Dendritic cell treated with granulocyte-macrophage colony-stimulating factor and Interleukin-4, amounts not matched to agents 40 ng/mL and 50 ng/mL, for 4 days (primary cell): ENCODE measurements around the gene FAM89B.

Source experiments
- H3K27ac Mint-ChIP-seq: one replicate; pipeline ENCODE4 v1.8.0; 2022; ENCODE audit warnings: mild to moderate bottlenecking, mixed read lengths
- H3K27me3 Mint-ChIP-seq: one replicate; pipeline ENCODE4 v1.8.0; 2022; ENCODE audit warnings: mild to moderate bottlenecking, mixed read lengths
- H3K36me3 Mint-ChIP-seq: one replicate; pipeline ENCODE4 v1.8.0; 2022; ENCODE audit warnings: low read depth, mixed read lengths
- H3K4me1 Mint-ChIP-seq: one replicate; pipeline ENCODE4 v1.8.0; 2022; ENCODE audit warnings: low read depth, mixed read lengths
- H3K4me3 Mint-ChIP-seq: one replicate; pipeline ENCODE4 v1.8.0; 2022; ENCODE audit warnings: mild to moderate bottlenecking, moderate library complexity, mixed read lengths
- H3K9me3 Mint-ChIP-seq: one replicate; pipeline ENCODE4 v1.8.0; 2022; ENCODE audit warnings: mixed read lengths
- intact Hi-C: fragments of 100-400 bp; cut with micrococcal nuclease; formaldehyde crosslinking; loops from one replicate; pipeline ENCODE4 v1.15.0; 2022

FAM89B gene

DNA sequence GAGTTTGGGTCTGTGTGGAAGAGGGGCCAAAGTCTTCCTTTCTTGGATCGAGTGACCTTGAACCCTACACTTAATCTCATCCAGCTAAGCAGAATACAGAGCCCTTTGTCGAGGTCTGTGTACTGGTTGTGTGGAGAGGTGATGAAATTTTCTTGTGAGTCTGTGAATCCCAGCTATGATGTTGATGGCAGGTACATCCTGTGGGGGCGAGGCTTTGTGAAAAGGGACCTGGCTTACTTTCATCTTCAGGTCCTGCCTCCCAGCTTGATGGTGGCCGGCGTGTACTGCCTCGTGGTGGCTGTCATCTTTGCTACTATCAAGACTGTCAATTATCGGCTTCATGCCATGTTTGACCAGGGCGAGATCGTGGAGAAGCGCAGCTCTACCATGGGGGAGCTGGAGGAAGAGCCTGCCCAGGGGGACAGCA is 44.2 kb downstream of the FAM89B start:
- H3K27me3 Mint-ChIP-seq, result no peaks in the 10 kb centered on the region
- peak overlapping the region; percentile 91 for H3K4me3 Mint-ChIP-seq
- intact Hi-C loops, result no loop called here
- peaks cover 42% of the 10 kb centered on the region for H3K4me1 Mint-ChIP-seq
- peak overlapping the region; percentile 95 for H3K27ac Mint-ChIP-seq
- peaks cover 93% of the 10 kb centered on the region for H3K36me3 Mint-ChIP-seq
- H3K9me3 Mint-ChIP-seq, result no peaks in the 10 kb centered on the region

GRCh38 chr11:65617136-65617850 is 45.0 kb downstream of the FAM89B start:
- peak overlapping the region; percentile 91 for H3K4me3 Mint-ChIP-seq
- peaks cover 35% of the 10 kb centered on the region for H3K4me1 Mint-ChIP-seq
- intact Hi-C loops, result no loop called here
- no peaks in the 10 kb centered on the region for H3K9me3 Mint-ChIP-seq
- peak overlapping the region; percentile 95 for H3K27ac Mint-ChIP-seq
- no peaks in the 10 kb centered on the region for H3K27me3 Mint-ChIP-seq
- peaks cover 93% of the 10 kb centered on the region for H3K36me3 Mint-ChIP-seq

DNA sequence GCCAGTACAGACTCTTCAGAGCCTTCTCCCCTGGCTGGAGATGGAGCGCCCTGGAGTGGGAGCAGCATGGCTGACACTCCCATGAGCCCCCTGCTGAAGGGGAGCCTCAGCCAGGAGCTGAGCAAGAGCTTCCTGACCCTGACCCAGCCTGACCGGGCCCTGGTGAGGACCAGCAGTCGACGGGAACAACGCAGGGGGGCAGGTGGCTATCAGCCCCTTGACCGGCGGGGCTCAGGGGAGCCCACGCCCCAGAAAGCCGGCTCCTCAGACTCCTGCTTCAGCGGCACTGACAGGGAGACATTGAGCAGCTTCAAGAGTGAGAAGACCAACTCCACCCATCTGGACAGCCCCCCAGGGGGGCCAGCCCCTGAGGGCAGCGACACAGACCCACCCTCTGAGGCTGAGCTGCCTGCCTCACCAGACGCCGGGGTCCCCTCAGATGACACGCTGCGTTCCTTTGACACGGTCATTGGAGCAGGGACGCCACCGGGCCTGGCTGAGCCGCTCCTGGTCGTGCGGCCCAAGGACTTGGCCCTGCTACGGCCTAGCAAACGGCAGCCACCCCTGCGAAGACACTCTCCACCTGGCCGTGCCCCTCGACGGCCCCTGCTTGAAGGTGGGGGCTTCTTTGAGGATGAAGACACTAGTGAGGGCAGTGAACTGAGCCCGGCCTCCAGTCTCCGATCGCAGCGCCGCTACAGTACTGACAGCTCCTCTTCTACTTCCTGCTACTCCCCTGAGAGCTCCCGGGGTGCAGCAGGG is 45.8 kb downstream of the FAM89B start:
- Mint-ChIP-seq H3K27ac (no peak overlapping the region), H3K4me3 (no peak overlapping the region)
- intact Hi-C loops, result no loop called here

DNA sequence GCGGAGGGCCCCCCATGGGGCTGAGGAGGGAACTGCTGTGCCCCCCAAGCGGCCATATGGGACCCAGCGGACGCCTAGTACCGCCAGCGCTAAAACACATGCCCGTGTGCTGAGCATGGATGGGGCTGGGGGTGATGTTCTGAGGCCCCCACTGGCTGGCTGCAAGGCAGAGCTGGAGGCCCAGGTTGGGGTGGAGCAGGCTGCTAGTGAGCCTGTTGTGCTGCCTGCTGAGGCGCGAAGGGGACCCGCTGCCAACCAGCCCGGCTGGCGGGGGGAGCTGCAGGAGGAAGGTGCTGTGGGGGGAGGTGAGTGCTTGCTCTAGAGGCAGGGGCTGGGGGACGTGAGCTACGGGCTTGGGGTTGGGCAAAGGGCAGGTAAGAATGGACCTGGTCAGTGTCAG is 46.4 kb downstream of the FAM89B start:
- no peak overlapping the region for H3K27ac Mint-ChIP-seq
- H3K4me3 Mint-ChIP-seq, result no peak overlapping the region
- intact Hi-C loops, result no loop called here
- H3K36me3 Mint-ChIP-seq, result peaks cover 93% of the 10 kb centered on the region
- H3K27me3 Mint-ChIP-seq, result no peaks in the 10 kb centered on the region
- H3K9me3 Mint-ChIP-seq, result no peaks in the 10 kb centered on the region
- H3K4me1 Mint-ChIP-seq, result peaks cover 23% of the 10 kb centered on the region

More for the DNA sequence above, 45.8 kb downstream of the FAM89B start:
- Mint-ChIP-seq H3K36me3 (peaks cover 93% of the 10 kb centered on the region), H3K27me3 (no peaks in the 10 kb centered on the region), H3K9me3 (no peaks in the 10 kb centered on the region), H3K4me1 (peaks cover 26% of the 10 kb centered on the region)

DNA sequence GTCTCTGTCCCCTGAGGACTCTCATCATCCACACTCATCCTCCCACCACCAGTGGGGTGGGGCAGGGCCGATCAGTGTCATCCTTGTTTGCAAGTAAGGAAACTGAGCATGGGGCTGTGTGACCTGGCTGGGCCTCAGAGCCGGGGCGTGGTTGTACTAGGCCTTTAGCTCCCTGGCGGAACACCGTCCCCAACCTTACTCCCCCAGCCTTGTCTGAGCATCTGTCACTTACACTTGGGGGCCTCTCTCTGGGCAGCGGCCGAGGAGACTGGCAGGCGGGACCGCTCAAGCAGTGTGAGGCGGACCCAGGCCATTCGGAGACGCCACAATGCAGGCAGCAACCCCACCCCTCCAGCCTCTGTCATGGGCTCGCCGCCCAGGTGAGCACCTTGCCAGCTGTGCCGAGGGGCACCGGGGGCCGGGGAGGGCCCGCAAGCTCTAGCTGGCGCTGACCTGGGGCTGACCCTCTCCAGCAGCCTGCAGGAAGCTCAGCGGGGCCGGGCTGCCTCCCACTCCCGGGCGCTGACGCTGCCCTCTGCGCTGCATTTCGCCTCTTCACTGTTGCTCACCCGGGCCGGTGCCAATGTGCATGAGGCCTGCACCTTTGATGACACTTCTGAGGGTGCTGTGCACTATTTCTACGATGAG is 47.1 kb downstream of the FAM89B start:
- intact Hi-C loops, result no loop called here
- Mint-ChIP-seq H3K9me3 (no peaks in the 10 kb centered on the region), H3K4me1 (peaks cover 23% of the 10 kb centered on the region), H3K27ac (no peak overlapping the region), H3K36me3 (peaks cover 93% of the 10 kb centered on the region), H3K27me3 (no peaks in the 10 kb centered on the region), H3K4me3 (no peak overlapping the region)

GRCh38 chr11:65620666-65621065 is 48.3 kb downstream of the FAM89B start:
- H3K27ac Mint-ChIP-seq, result no peak overlapping the region
- H3K36me3 Mint-ChIP-seq, result peaks cover 97% of the 10 kb centered on the region
- H3K4me3 Mint-ChIP-seq, result no peak overlapping the region
- peaks cover 24% of the 10 kb centered on the region for H3K4me1 Mint-ChIP-seq
- no peaks in the 10 kb centered on the region for H3K27me3 Mint-ChIP-seq
- no peaks in the 10 kb centered on the region for H3K9me3 Mint-ChIP-seq
- intact Hi-C loops, result no loop called here

GRCh38 chr11:65621460-65621859 is 49.1 kb downstream of the FAM89B start:
- Mint-ChIP-seq H3K27me3 (no peaks in the 10 kb centered on the region), H3K4me1 (peaks cover 28% of the 10 kb centered on the region), H3K27ac (no peak overlapping the region), H3K4me3 (no peak overlapping the region), H3K9me3 (no peaks in the 10 kb centered on the region), H3K36me3 (peaks cover 100% of the 10 kb centered on the region)
- intact Hi-C loops, result no loop called here

GRCh38 chr11:65622011-65622410 is 49.7 kb downstream of the FAM89B start:
- Mint-ChIP-seq H3K9me3 (no peaks in the 10 kb centered on the region), H3K27ac (no peak overlapping the region), H3K27me3 (no peaks in the 10 kb centered on the region), H3K4me3 (no peak overlapping the region), H3K36me3 (peaks cover 100% of the 10 kb centered on the region), H3K4me1 (peaks cover 26% of the 10 kb centered on the region)
- intact Hi-C loops, result no loop called here

DNA sequence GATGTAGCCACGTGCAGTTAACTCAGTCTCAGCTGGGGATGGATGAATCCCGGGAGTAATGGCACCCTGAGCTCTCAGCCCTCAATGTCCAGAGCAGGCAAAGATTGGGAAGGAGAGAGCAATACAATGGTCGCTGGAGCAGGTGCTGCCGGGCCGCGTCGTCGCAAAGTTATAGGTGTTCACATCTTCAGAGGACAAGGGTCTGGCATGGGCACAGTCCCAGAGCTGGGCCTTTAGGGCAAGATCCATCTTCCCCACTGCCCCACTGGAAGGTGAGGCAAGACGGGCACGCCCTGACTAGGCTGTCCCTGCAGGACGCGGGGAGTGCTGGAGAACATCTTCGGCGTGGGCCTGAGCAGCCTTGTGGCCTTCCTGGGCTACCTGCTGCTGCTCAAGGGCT is 50.8 kb downstream of the FAM89B start:
- Mint-ChIP-seq H3K36me3 (peaks cover 100% of the 10 kb centered on the region), H3K27ac (no peak overlapping the region)
- intact Hi-C loops, result no loop called here

More for the DNA sequence above, 50.8 kb downstream of the FAM89B start:
- Mint-ChIP-seq H3K27me3 (no peaks in the 10 kb centered on the region), H3K4me3 (no peak overlapping the region), H3K9me3 (no peaks in the 10 kb centered on the region), H3K4me1 (peaks cover 26% of the 10 kb centered on the region)
